ENCODE results near the gene FYCO1. TPM values are rescaled to one million over a fixed set of nuclear protein-coding genes. Genes with fewer than 3 reads are reported as not detected.

FYCO1 gene
- total RNA-seq, 3 donors from 2014 or later, result 9.3 to 9.9 (median 9.8) TPM

- Mint-ChIP-seq H3K27me3 (ENCODE audit: low read depth) (no peaks in the 10 kb centered on the region), H3K4me3 (peak overlapping the region; percentile 87), H3K4me1 (ENCODE audit: low read depth) (peaks cover 49% of the 10 kb centered on the region), H3K36me3 (ENCODE audit: insufficient read depth) (peaks cover 2% of the 10 kb centered on the region), H3K9me3 (no peaks in the 10 kb centered on the region)
- ATAC-seq (peak; percentile 41 to 43), DNase-seq (peak; percentile 40)
Measured at GRCh38 chr3:45994419-45995235, 997 bp downstream of the FYCO1 start.

- Mint-ChIP-seq H3K4me3 (peak overlapping the region; percentile 21), H3K9me3 (no peaks in the 10 kb centered on the region), H3K27me3 (ENCODE audit: low read depth) (no peaks in the 10 kb centered on the region), H3K36me3 (ENCODE audit: insufficient read depth) (peaks cover 4% of the 10 kb centered on the region), H3K4me1 (ENCODE audit: low read depth) (peaks cover 60% of the 10 kb centered on the region)
- ATAC-seq, result peak; percentile 21 to 24
- DNase-seq, result peak; percentile 46
Measured at GRCh38 chr3:45993421-45994027, 2.1 kb downstream of the FYCO1 start.

GRCh38 chr3:45992821-45993221 is 2.8 kb downstream of the FYCO1 start:
- Mint-ChIP-seq H3K4me3 (peak overlapping the region; percentile 12), H3K36me3 (ENCODE audit: insufficient read depth) (peaks cover 7% of the 10 kb centered on the region), H3K9me3 (no peaks in the 10 kb centered on the region), H3K27me3 (ENCODE audit: low read depth) (no peaks in the 10 kb centered on the region), H3K4me1 (ENCODE audit: low read depth) (peaks cover 67% of the 10 kb centered on the region)
- ATAC-seq (no peak), DNase-seq (no peak)

DNA sequence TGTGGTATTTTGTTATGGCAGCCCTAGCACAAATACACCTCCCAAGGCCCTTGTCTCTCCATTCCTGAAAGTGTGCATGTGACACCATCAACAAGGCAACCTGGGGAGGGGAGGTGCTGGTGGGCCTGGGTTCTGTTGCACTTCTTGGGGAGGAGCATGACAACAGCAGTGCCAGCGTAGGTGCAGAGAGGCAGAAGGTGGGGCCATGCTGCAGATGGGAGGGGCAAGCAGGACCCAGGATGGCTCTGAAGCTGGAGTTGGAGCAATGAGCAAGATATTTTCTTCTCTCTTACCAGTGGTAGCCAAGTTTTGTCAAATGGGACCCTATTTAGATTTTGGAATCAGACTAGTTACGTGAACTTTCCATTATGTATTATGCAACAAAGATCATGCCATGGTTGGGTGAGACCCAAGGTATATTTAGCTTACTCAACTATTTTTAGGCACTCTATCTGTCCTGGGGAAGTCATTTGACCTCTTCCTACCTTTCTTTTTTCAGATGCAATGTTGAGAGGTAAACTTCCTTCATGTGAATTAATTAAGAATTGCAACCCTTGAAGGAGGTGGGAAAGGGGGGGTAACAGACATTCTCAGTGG is 3.4 kb downstream of the FYCO1 start:
- Mint-ChIP-seq H3K9me3 (no peaks in the 10 kb centered on the region), H3K4me3 (no peak overlapping the region), H3K27me3 (ENCODE audit: low read depth) (no peaks in the 10 kb centered on the region), H3K36me3 (ENCODE audit: insufficient read depth) (peaks cover 7% of the 10 kb centered on the region), H3K4me1 (ENCODE audit: low read depth) (peaks cover 72% of the 10 kb centered on the region)
- ATAC-seq (no peak), DNase-seq (no peak)

DNA sequence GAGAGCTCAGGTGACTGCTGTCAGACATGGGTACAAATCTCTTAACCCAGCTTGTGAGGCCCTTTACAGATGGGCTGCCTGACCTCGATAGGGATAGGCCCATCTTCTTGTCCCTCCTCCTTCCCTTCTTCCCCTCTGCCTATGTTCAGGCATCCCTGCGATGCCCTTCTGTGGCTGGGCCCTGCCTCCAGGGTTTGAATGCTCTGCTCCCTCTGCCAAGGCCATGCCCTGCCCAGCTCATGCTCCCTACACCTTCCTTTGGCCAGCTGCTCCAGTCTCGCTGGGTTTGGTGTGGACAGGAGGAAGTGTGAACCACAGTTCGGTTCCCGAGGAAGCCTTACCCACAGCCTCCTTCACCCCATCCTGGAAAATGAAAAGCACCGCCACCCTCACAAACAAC is 4.3 kb downstream of the FYCO1 start:
- no peak for DNase-seq
- no peaks in the 10 kb centered on the region for H3K9me3 Mint-ChIP-seq
- H3K4me1 Mint-ChIP-seq (ENCODE audit: low read depth), result peaks cover 77% of the 10 kb centered on the region
- H3K27me3 Mint-ChIP-seq (ENCODE audit: low read depth), result no peaks in the 10 kb centered on the region
- H3K36me3 Mint-ChIP-seq (ENCODE audit: insufficient read depth), result peaks cover 7% of the 10 kb centered on the region
- no peak overlapping the region for H3K4me3 Mint-ChIP-seq
- no peak for ATAC-seq

DNA sequence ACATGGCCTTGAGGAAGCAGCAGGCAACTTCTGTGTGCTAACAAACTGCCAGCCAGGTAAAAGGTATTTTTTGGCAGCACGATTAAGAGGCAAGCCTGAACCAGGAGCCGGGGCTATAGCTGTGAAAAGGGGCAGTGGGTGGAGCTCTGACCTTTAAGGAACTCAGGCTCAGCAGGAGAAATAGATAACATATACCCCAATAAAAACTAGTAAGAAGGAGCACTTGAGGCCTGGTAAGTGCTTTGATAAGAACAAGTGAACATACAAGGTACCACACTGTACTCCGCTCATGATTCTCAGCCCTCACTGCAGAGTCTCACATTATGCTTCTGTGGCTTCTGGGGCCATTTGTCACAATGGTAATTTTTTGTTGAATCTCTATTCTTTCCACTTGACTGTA is 5.4 kb downstream of the FYCO1 start:
- no peak overlapping the region for H3K4me3 Mint-ChIP-seq
- H3K36me3 Mint-ChIP-seq (ENCODE audit: insufficient read depth), result peaks cover 8% of the 10 kb centered on the region
- ATAC-seq (no peak), DNase-seq (no peak)
- no peaks in the 10 kb centered on the region for H3K27me3 Mint-ChIP-seq (ENCODE audit: low read depth)
- no peaks in the 10 kb centered on the region for H3K9me3 Mint-ChIP-seq
- H3K4me1 Mint-ChIP-seq (ENCODE audit: low read depth), result peaks cover 77% of the 10 kb centered on the region

- ATAC-seq (peak; percentile 19 to 55), DNase-seq (no peak)
- no peaks in the 10 kb centered on the region for H3K27me3 Mint-ChIP-seq (ENCODE audit: low read depth)
- H3K36me3 Mint-ChIP-seq (ENCODE audit: insufficient read depth), result peaks cover 20% of the 10 kb centered on the region
- no peaks in the 10 kb centered on the region for H3K9me3 Mint-ChIP-seq
- no peak overlapping the region for H3K4me3 Mint-ChIP-seq
- H3K4me1 Mint-ChIP-seq (ENCODE audit: low read depth), result peaks cover 74% of the 10 kb centered on the region
Measured at GRCh38 chr3:45988804-45989203, 6.8 kb downstream of the FYCO1 start.

DNA sequence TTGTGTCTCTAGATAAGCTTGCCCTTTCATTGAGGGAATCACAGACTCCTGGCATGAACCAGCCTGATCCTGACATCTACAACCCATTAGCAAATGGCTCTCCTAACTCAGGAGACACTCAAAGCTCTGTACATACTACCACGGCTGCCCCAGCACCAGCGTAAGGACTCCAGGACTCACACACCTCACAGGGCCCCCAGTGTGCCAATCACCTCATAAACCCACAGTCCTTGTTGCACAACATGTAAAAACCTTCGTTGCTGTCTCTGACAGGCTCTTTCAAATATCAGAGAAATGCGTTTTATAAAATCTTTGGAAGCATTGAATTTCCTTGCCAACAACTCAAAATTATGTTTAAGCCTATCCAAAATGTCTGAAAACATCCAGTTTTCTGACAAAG is 7.3 kb downstream of the FYCO1 start:
- H3K4me3 Mint-ChIP-seq, result no peak overlapping the region
- H3K4me1 Mint-ChIP-seq (ENCODE audit: low read depth), result peaks cover 70% of the 10 kb centered on the region
- ATAC-seq (no peak), DNase-seq (no peak)
- no peaks in the 10 kb centered on the region for H3K9me3 Mint-ChIP-seq
- H3K36me3 Mint-ChIP-seq (ENCODE audit: insufficient read depth), result peaks cover 24% of the 10 kb centered on the region
- no peaks in the 10 kb centered on the region for H3K27me3 Mint-ChIP-seq (ENCODE audit: low read depth)

DNA sequence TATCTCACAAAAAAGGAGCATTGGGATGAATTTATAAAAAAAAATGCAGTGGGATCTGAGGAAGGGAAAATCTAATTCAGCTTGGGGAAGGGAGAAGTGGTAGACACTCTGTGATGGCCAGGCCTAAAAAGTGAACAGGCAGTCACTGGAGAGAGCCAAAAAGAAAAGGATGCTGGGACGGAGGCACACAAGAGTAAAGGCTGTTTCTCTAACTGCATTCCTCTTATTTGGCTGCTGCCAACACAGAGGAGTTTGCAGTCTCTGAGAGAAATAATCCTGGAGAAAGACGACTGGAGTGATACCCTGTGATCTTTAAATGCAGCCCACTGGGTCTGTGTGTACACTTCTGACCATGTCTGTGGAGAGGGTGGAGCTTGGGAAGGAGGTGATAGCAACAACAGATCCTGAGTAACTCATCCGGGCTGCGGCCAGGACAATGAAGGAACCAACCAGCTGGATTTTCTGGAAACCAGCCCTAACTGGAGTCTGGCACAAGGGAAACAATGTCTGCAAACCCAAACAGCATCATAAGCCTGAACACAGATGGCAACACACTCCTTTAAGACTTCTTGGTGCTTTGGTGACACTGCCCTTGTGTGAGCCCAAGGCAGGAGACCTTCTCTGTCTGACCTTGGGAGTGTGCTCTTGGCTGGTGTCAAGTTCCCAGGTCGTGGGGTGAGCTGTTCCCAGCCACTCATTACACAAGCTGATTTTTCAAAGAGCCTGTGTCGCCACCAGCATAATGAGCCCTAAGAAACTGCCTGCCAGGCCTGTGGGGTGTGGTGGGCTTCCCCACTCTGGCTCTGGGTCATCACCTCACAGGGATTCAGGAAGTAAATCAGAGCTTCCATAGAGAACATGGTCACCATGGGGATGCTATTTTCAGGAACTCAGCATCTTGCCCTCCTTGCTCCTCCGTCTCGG is 8.0 kb downstream of the FYCO1 start:
- Mint-ChIP-seq H3K4me1 (ENCODE audit: low read depth) (peaks cover 62% of the 10 kb centered on the region), H3K27me3 (ENCODE audit: low read depth) (no peaks in the 10 kb centered on the region), H3K36me3 (ENCODE audit: insufficient read depth) (peaks cover 30% of the 10 kb centered on the region), H3K9me3 (no peaks in the 10 kb centered on the region), H3K4me3 (no peak overlapping the region)
- no peak for DNase-seq
- ATAC-seq, result no peak

GRCh38 chr3:45986303-45986982 is 9.2 kb downstream of the FYCO1 start:
- Mint-ChIP-seq H3K4me3 (no peak overlapping the region), H3K4me1 (ENCODE audit: low read depth) (peaks cover 55% of the 10 kb centered on the region), H3K36me3 (ENCODE audit: insufficient read depth) (peaks cover 35% of the 10 kb centered on the region), H3K9me3 (no peaks in the 10 kb centered on the region), H3K27me3 (ENCODE audit: low read depth) (no peaks in the 10 kb centered on the region)
- DNase-seq, result no peak
- ATAC-seq, result no peak

GRCh38 chr3:45985532-45986302 is 9.9 kb downstream of the FYCO1 start:
- ATAC-seq (no peak), DNase-seq (no peak)
- Mint-ChIP-seq H3K27me3 (ENCODE audit: low read depth) (no peaks in the 10 kb centered on the region), H3K4me1 (ENCODE audit: low read depth) (peaks cover 59% of the 10 kb centered on the region), H3K4me3 (no peak overlapping the region), H3K36me3 (ENCODE audit: insufficient read depth) (peaks cover 40% of the 10 kb centered on the region), H3K9me3 (no peaks in the 10 kb centered on the region)

GRCh38 chr3:45984331-45985312 is 11.0 kb downstream of the FYCO1 start:
- Mint-ChIP-seq H3K4me1 (ENCODE audit: low read depth) (peaks cover 60% of the 10 kb centered on the region), H3K4me3 (no peak overlapping the region), H3K36me3 (ENCODE audit: insufficient read depth) (peaks cover 38% of the 10 kb centered on the region), H3K9me3 (no peaks in the 10 kb centered on the region), H3K27me3 (ENCODE audit: low read depth) (no peaks in the 10 kb centered on the region)
- DNase-seq (no peak), ATAC-seq (no peak)
